ENCODE measurements around the gene CDK6.

The CDK6 gene

DNA sequence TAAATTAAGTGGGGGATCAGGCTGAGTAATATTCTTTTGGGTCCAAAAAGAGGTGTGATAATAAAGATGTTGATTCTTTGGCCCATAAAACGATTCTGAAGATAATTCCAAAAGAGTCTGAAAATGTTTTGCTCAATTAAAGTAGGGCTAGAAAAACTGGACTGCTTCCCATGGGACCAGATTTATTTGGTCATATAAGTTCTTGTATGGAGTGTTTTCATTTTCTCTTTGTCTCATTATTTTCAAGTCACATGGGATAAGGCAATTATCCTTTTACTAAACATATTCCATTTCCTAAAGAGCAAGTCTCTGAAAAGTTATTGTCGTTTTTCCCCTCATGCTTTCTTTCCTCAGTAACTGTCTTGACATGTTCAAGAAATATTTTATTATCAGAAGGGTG lies 41.5 kb downstream of the CDK6 start:
- Histone ChIP-seq H3K79me2 (peaks cover 49% of the 10 kb centered on the region), H3K36me3 (ENCODE audit: control insufficient read depth, insufficient read depth, low read length) (no peaks in the 10 kb centered on the region), H3K27me3 (ENCODE audit: control insufficient read depth, insufficient read depth, low read length) (no peaks in the 10 kb centered on the region), H3K4me3 (ENCODE audit: low read depth, low read length) (no peak overlapping the region), H3K4me2 (ENCODE audit: low read length) (no peak overlapping the region), H3K9me3 (ENCODE audit: control insufficient read depth, low read length) (no peaks in the 10 kb centered on the region), H2AFZ (no peak overlapping the region), H3K4me1 (peaks cover 27% of the 10 kb centered on the region), H3K9ac (no peak overlapping the region), H3K27ac (no peak overlapping the region)
- TF ChIP-seq, protein P1, sequence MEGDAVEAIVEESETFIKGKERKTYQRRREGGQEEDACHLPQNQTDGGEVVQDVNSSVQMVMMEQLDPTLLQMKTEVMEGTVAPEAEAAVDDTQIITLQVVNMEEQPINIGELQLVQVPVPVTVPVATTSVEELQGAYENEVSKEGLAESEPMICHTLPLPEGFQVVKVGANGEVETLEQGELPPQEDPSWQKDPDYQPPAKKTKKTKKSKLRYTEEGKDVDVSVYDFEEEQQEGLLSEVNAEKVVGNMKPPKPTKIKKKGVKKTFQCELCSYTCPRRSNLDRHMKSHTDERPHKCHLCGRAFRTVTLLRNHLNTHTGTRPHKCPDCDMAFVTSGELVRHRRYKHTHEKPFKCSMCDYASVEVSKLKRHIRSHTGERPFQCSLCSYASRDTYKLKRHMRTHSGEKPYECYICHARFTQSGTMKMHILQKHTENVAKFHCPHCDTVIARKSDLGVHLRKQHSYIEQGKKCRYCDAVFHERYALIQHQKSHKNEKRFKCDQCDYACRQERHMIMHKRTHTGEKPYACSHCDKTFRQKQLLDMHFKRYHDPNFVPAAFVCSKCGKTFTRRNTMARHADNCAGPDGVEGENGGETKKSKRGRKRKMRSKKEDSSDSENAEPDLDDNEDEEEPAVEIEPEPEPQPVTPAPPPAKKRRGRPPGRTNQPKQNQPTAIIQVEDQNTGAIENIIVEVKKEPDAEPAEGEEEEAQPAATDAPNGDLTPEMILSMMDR (IDR thresholded peaks at IDR 0.05), result no peak

DNA sequence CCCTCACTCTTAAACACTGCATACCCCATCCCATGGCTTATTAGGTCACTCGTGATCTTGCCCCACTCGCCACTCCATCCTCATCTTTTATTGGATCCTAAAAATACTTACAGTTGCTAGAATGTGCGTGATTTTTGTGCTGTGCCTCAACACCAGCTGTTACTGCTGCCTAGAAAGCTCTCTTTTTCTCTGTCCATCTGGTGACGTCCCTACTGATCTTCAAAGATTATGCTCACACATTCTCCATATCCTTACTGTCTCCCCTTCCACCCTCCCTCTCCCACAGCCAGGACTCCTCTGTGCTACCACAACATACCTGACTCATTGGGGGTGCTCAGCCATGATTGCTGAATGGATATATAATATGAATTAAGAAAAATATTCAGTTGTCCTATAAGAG lies 42.0 kb downstream of the CDK6 start:
- Histone ChIP-seq H3K9me3 (ENCODE audit: control insufficient read depth, low read length) (no peaks in the 10 kb centered on the region), H3K4me3 (ENCODE audit: low read depth, low read length) (no peak overlapping the region), H3K4me2 (ENCODE audit: low read length) (no peak overlapping the region), H3K27me3 (ENCODE audit: control insufficient read depth, insufficient read depth, low read length) (no peaks in the 10 kb centered on the region), H3K4me1 (peaks cover 27% of the 10 kb centered on the region), H3K27ac (no peak overlapping the region), H3K36me3 (ENCODE audit: control insufficient read depth, insufficient read depth, low read length) (no peaks in the 10 kb centered on the region), H3K9ac (no peak overlapping the region), H2AFZ (no peak overlapping the region), H3K79me2 (peaks cover 52% of the 10 kb centered on the region)
- TF ChIP-seq, protein P1 (IDR thresholded peaks at IDR 0.05), result no peak

DNA sequence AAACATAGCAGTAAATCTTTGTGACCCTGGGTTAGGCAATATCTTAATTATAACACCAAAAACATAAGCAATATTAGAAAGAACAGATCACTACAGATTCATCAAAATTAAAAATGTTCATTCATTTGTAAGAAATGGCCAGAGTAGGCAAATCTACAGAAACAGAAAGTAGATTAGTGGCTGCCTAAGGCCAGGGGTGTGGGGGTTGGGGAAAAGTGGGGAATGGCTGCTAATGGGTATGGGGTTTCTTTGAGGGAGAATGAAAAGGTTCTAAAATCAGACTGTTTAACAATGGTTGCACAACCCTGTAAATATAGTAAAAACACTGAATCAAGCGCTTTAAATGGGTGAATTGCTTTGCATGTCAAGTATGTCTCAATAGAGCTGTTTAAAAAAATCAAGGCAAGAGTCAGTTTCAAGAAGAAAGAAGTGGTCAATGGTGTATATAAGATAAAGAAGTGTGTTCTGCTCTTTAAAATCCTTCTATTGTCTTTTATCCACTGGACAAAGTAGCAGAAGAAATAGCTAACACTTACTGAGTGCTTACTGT lies 42.6 kb downstream of the CDK6 start:
- Histone ChIP-seq H2AFZ (no peak overlapping the region), H3K9me3 (ENCODE audit: control insufficient read depth, low read length) (no peaks in the 10 kb centered on the region), H3K27ac (no peak overlapping the region), H3K9ac (no peak overlapping the region), H3K4me2 (ENCODE audit: low read length) (no peak overlapping the region), H3K36me3 (ENCODE audit: control insufficient read depth, insufficient read depth, low read length) (no peaks in the 10 kb centered on the region), H3K79me2 (peaks cover 54% of the 10 kb centered on the region), H3K4me1 (peaks cover 22% of the 10 kb centered on the region), H3K27me3 (ENCODE audit: control insufficient read depth, insufficient read depth, low read length) (no peaks in the 10 kb centered on the region), H3K4me3 (ENCODE audit: low read depth, low read length) (no peak overlapping the region)
- TF ChIP-seq, protein P1 (IDR thresholded peaks at IDR 0.05), result no peak

DNA sequence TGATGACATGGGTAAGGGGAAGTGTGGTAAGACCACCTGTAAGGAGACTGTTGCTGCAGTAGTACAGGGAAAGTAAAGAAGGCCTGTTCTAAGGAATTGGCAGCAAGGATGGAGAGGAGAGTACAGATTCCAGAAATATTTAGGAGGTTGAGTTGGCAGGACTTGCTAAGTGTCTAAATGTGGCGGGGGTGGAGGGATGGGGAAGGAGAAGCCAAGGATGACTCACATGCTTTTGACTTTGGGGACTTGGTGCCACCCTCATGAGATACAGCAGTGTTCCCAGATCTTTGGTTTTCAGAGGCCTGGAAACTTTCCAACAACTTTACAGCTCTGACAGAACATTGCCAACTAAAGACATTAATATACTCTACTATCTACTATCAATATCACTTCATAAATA lies 45.4 kb downstream of the CDK6 start:
- Histone ChIP-seq H3K36me3 (ENCODE audit: control insufficient read depth, insufficient read depth, low read length) (no peaks in the 10 kb centered on the region), H3K27me3 (ENCODE audit: control insufficient read depth, insufficient read depth, low read length) (no peaks in the 10 kb centered on the region), H3K4me3 (ENCODE audit: low read depth, low read length) (no peak overlapping the region), H2AFZ (no peak overlapping the region), H3K4me2 (ENCODE audit: low read length) (no peak overlapping the region), H3K9ac (no peak overlapping the region), H3K9me3 (ENCODE audit: control insufficient read depth, low read length) (no peaks in the 10 kb centered on the region), H3K79me2 (peaks cover 52% of the 10 kb centered on the region), H3K4me1 (peaks cover 21% of the 10 kb centered on the region), H3K27ac (no peak overlapping the region)
- TF ChIP-seq, protein P1 (IDR thresholded peaks at IDR 0.05), result no peak

DNA sequence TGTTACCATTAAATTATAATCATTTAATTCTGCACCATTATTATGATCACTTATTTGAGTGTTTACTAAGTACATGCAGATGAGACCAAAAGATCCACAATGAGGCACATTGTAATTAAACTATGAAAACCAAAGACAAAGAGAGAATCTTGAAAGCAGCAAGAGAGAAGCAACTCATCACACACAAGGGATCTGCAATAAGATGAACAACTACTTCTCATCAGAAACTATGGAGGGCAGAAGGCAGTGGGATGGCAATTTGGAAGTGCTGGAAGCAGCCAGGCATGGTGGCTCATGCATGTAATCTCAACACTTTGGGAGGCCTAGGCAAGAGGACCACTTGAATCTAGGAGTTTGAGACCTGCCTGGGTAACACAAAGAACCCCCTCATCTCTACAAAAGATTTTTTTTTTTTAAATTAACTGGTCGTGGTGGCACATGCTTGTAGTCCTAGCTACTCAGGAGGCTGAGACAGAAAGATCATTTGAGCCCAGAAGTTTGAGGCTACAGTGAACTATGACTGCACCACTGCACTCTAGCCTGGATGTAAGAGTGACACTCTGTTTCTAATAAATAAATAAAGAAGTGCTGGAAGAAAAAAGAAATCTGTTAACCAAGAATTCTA lies 47.7 kb downstream of the CDK6 start:
- Histone ChIP-seq H3K36me3 (ENCODE audit: control insufficient read depth, insufficient read depth, low read length) (no peaks in the 10 kb centered on the region), H3K4me1 (peaks cover 16% of the 10 kb centered on the region), H3K27ac (no peak overlapping the region), H3K79me2 (peaks cover 53% of the 10 kb centered on the region), H3K4me3 (ENCODE audit: low read depth, low read length) (no peak overlapping the region), H2AFZ (no peak overlapping the region), H3K27me3 (ENCODE audit: control insufficient read depth, insufficient read depth, low read length) (no peaks in the 10 kb centered on the region), H3K9me3 (ENCODE audit: control insufficient read depth, low read length) (no peaks in the 10 kb centered on the region), H3K9ac (no peak overlapping the region), H3K4me2 (ENCODE audit: low read length) (no peak overlapping the region)
- TF ChIP-seq, protein P1 (IDR thresholded peaks at IDR 0.05), result no peak
